HUDEP-2 (cell line): Measurements from ENCODE around the gene DOCK11.
"Not testable (repeated sequence)": the region's sequence is repeated elsewhere in the genome, so short reads cannot be mapped to it uniquely, and the experiment has no call there.

Source experiments
- DNase-seq, 76 experiments: peaks; one replicate each; lab custom pipeline; 2025; ENCODE audit not compliant: unreplicated experiment in 76 of 76; lab: John Stamatoyannopoulos, UW

Gene DOCK11

DNA sequence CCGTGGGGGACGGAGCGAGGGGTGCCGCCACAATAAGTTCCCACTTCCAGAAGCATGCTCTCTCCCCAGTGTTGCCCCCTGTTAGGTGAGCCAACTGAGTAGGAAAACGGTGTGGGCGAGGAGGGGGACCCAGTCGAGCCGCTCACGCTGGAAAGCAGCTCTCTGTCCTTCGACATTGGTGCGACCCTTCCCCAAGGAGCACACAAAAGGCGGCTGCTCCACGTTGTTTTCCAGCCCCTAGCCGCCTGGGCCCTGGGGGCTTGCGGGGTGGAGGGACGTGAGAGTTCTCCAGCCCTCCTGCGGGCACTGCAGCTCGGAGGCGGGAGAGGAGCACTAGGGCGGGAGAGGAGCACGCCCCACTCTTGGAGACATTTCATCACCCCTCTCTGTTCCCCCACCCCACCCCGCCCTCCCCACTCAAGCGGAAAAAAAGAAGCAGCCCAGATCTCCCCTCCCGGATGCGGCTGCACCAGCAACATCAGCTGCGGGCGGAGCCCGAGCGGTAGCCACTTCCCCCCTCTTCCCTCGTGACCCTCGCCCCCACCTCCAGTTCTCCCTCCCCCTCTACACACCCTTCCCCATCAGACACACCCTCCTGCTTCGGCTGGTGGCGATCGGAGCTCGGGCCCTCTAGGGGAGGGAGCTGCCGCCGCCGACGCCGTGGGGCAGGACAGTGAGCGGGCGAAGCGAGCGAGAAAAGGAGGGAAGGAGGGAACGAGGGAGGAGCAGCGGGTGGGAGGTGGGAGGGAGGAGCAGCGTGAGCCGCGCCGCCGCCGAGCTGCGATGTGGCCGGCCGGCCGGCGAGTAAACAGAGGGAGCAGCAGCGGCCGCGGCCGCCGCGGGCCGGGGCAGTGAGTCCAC lies at the start of gene DOCK11:
Gene DOCK11 (plus strand): TSS at position 755 of the 861 bp plus-strand sequence. CDS start 157 bp downstream, outside the sequence.
- peak in 75 of 76 experiments; percentile 0 to 82 (median 54) for DNase-seq

DNA sequence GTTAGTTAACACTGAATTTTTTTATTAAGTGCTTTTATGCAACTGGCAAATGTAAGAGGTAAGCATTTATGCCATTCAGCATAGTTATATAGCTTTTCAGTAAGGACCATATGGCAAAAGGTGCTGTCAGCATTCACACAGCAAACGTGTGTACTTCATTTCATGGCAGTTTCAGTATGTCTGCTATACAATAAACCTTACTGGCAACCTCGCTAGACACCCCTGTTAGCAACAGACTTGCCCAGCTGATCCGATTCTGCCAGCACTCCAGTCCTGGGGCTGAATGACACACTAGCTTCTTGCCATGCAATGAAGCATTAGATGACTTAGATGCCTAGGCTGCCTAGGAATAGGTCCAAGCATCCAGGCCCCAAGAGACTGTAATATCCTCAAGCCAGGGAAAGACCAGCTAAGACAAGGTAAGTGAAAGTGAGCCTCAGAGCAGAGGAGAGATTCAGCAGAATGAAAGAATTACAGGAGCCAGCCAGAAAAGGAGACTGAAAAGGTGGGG lies 47.3 kb upstream of the DOCK11 start:
- DNase-seq, result no peak

DNA sequence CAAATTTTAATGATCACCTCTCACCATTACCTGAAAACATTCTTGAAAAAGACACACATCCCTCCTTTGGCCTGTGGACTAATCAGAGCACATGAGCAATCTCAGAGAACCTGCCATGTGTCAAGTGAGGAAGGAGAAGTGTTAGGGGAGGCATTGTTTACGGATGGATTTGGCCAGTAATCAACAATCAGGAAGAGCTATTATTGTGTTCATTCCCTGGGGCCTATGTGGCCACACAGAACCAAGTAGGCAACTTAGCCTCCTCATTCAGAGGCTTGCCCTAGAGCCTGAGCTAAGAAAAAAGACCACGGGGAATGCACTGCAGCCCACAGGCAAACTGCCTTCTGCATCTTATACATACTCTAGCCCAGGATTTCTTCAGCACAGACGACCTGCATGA lies 40.6 kb upstream of the DOCK11 start:
- no peak for DNase-seq

DNA sequence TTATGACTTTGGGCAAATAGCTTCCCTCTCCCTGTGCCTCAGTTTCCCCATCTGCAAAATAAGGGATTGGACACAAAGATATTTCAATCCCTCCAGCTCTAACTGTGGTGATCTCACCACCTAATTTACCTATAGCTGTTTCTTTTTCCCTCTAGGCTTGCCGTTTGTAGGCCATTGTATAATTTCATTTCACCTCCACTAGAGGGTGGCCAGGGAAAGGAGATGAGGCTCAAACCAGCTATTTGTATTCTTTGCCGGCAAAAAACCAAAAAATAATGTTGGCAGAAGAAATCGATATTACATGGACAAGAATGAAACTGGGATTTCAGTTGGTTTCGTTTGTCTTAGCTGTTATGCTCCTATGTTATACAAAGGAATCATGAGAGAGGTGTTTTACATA lies 36.1 kb upstream of the DOCK11 start:
- DNase-seq, result peak in 19 of 76 experiments; percentile 0 to 31 (median 2)

DNA sequence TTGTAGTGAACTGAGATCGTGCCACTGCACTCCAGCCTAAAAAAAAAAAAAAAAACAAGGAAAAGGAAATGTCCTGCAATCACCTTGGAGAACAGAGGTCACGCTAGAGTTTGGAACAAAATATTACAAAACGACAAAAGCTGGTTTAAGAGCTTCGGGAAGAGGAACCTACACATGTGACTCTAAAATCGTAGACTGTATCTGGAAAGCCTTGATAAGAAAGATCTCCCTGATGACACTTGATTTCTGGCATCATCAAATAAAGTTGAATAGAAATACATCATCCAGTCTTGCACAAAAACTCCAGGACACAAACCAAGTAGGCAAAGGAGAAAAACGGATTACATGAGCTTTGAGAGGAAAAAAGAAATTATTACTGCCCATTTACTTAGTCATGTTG lies 31.1 kb upstream of the DOCK11 start:
- no peak for DNase-seq

DNA sequence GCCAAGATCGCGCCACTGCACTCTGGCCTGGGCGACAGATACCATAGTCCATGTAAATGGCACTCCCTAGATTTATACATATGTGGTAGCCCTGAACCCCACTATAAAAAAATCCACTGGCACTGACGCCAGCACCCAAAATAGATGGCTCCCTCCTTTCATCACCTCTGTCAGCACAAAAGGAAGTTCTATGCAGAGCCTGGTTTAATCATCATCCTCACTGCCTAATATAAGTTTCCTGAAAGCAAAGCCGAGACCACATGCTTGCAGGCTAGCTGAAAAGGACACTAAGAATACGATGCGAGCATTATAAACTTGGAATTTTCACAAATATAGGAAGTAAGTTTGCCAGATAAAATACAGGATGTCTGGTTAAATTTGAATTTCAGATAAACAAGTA lies 27.5 kb upstream of the DOCK11 start:
- no peak for DNase-seq

DNA sequence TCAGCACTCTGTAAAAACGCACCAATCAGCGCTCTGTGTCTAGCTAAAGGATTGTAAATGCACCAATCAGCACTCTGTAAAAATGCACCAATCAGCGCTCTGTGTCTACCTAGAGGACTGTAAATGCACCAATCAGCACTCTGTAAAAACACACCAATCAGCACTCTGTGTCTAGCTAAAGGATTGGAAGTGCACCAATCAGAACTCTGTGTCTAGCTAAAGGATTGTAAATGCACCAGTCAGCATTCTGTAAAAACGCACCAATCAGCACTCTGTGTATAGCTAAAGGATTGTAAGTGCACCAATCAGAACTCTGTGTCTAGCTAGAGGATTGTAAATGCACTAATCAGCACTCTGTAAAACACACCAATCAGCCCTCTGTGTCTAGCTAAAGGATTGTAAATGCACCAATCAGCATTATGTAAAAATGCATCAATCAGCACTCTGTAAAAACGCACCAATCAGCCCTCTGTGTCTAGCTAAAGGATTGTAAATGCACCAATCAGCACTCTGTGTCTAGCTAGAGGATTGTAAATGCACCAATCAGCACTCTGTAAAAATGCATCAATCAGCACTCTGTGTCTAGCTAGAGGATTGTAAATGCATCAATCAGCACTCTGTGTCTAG lies 24.8 kb upstream of the DOCK11 start:
- DNase-seq, result not testable (repeated sequence)

DNA sequence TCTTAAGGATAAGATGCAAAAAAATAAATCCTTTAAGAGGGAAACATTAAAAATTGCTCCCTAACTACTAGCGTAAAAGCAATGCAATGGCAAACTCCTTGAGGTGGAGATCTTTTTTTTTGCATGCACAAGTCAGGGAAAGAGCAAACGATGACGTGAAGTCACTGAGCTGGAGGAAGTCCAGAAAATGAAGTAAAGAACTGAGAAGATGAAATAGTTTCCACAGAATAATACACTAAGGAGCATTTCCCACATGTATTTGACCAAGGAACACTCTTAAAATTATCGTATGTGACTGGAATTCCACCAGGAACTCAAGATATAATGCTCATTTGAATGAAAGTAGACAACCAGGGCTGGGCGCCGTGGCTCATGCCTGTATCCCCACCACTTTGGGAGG lies 21.0 kb upstream of the DOCK11 start:
- no peak for DNase-seq

DNA sequence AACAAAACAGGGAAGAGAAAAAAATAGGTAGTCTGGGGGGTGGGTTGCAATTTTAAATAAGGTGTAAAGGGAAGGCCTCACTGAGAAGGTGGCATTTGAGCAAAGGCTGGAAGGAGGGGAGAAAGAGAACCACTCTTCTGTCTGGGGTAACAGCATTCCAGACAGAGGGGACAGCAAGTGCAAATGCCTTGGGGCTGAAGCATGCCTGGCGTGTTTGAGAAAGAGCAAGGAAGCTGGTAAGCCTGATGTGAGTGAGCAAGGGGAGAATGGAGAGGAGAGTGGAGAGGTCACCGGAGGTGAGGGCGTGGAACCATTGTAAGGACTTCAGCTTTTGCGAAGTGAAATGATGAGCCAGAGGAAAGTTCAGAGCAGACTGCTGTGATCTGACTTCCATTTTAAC lies 19.7 kb upstream of the DOCK11 start:
- DNase-seq, result no peak

DNA sequence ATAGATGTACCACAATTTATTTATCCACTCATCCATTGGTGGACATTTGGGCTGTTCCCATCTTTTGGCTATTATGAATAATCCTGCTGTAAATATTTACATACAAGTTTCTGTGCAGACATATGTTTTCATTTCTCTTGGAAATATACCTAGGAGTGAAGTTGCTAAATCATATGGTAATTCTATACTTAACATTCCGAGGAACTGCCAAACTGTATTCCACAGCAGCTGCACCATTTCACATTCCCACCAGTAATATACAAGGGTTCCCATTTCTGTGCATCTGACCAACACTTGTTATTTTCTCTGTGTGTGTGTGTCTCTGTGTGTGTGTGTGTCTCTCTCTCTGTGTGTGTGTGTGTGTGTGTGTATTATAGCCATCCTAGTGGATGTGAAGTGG lies 15.4 kb upstream of the DOCK11 start:
- no peak for DNase-seq

DNA sequence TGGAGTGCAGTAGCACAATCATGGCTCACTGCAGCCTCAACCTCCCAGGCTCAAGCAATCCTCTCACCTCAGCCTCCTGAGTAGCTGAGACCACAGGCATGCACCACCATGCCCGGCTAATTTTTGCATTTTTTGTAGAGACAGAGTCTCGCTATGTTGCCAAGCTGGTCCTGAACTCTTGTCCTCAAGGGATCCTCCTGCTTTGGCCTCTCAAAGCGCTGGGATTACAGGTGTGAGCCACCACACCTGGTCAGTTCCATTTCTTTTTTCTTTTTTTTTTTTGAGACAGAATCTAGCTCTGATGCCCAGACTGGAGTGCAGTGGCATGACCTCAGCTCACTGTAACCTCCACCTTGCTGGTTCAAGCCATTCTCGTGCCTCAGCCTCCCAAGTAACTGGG lies 13.2 kb upstream of the DOCK11 start:
- not testable (repeated sequence) for DNase-seq

DNA sequence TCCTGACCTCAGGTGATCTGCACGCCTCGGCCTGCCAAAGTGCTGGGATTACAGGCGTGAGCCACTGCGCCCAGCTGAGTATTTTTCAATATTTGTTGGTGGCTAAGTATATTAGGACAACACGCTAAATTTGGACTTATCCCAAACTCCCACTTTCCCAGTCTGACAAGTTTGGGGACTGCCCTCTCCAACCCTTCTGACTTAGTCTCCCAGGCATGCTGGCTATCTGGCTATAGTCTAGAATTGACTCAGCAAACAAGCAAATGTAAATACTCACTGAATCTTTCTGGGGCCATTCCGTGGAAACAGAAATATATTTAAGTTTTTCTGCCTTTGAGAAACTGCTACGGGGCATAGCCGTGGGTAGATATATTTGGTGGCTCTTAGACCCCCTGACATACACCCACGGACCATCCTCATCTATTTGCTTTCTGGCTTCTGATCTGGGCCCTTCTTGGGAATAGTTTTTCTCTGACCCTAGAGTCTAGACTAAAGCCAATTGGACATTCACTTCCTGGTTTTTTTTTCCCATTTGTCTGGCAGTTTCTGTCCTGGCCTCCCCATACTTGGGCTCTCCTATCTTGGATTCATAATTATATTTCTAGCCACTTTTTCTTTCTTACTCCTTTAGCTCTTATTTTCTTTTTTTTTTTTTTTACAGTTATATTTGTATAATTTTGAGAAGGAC lies 11.3 kb upstream of the DOCK11 start:
- no peak for DNase-seq

DNA sequence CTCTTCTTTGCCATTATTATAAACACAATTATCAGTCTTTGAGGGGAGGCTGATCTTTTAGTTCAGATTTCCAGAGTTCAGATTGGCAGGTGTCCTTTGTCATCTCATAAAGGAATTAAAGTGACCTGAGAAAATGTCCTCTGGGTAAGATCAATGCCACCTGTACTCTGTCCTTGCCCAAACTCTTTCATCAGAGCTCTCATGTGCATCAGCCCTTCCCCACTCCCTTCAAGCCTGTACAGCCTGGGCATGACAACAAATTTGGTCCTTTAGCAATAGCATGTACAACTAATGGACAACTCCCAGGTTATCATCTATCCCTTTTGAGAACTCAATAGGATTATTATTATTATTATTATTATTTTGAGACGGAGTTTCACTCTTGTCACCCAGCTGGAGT lies 8.9 kb upstream of the DOCK11 start:
- DNase-seq, result not testable (repeated sequence)

DNA sequence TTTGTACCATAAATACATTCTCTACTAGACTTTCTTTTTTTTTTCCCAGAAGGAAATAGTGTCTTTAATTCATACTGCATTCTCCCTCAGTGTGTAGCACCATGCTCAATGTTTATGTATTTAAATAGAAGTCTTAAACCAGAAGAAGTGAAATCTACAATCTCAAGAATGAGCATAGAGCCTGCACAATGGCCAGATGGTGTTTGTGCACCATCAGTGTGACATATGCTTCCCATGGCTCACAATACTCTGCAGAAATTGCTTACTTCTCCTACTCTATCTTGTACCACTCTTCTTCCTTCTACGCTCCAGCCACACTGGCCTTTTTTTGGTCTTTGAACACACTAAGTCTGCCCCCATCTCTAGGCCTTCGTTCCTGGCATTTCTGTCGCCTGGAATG lies 2.6 kb upstream of the DOCK11 start:
- DNase-seq, result no peak

DNA sequence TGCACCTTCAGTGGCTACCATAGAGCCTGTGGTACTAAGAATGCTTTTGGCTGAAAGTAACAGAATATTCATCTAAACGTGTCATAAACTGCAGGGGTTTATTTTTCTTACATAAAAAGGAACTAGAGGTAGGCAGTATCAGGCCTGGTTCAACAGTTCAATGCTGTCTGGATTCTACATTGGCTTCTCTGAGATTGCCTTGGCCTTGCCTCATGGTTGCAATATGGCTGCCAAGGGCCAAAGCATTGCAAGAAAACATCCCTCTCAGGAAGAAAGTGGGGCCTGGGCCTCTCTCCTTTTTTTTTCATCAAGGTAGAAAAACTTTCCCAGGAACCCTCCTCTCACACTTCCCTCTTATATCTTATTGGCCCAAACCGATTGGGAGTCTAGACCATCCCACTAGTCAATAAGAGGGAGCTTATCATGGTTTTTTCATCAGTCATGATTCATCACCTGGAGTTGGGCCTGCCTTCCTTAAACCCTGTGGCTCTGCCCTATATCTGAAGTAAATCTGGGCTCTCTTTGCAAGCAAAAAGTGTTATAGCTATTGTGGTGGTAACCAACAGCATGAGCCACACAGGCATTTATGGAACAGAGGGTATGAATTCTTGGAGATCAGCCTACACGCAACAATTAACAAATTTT lies 1.8 kb upstream of the DOCK11 start:
- no peak for DNase-seq

DNA sequence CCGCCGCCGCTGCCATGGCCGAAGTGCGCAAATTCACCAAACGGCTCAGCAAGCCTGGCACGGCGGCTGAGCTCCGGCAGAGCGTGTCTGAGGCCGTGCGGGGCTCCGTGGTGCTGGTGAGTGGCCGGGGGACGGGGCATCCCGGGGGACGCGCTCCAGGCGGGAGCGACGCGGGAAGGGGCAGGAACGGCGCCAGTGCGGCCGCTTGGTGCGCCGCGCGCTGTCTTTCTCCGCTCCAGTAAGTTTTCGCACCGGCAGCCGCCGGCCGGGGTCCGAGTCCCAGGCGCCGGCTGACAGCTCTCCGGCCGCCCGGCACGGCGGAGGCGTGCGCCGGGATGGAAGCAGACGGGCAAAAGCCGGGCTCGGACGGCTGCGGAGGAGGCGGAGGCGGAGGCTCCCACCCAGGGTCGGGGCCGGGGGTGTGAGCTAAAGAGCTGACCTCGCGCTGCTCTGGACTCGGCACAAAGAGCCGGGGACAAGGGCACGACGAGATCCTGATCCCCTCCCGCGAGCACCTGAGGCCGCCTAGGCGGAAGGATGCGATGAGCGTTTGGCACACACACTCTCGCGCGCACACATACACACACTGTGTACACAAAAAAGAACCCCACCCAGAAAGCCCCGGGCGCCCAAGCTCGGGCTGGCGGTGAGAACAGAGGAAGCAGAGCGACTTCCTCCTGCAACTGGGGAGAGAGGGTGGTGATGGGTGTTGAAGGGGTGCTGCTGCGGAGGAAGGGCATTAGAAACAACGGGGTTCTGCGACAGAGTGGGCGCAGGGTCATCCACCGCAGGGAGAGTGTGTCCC lies 545 bp downstream of the DOCK11 start:
- DNase-seq, result peak in 32 of 76 experiments; percentile 0 to 37 (median 5)

DNA sequence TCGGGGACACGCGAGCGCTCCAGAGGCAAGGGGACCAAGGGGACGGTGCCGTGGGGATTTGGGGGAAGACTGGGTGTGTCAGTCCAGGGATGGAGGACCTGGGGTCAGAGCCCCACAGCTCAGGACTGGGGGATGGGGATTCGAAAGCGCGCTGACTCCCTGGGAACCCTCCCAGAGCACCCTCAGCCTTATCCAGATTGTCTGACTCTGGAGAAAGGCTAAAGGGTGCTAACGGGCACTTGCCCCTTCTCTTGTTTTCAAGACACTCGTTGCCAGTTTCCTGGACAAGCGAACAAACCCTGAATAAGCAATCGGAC lies 1.1 kb downstream of the DOCK11 start:
- peak in 1 of 76 experiments; percentile 1 for DNase-seq

DNA sequence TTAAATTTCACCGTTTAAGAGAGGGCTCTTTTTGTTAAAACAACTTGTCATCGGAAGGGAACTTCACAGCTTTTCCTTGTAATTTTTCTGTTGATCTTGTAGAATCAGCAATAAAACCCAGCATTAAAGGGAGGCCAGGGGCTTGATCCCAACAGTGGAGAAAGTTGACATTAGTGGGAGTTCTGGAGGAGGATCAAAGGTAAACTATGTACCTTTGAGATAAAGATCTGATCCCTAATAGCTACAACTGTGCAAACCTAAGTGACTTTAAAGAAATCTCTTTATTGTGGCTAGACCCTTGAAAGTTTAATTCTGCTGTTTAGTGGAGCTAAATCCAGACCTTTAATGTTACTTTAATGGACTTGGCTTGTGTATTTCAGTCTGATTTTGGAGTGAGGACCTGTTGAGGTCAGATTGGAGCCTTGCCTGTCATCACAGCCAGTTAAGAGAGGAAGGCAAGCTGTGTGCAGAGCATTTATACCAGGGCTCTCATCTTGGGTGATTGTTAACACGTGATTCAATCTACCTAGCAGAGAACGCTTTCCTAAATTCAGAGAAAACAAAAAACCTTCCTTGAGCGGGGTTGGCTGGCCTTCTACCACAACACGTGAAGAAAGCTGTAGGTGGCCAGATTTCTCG lies 1.7 kb downstream of the DOCK11 start:
- no peak for DNase-seq

DNA sequence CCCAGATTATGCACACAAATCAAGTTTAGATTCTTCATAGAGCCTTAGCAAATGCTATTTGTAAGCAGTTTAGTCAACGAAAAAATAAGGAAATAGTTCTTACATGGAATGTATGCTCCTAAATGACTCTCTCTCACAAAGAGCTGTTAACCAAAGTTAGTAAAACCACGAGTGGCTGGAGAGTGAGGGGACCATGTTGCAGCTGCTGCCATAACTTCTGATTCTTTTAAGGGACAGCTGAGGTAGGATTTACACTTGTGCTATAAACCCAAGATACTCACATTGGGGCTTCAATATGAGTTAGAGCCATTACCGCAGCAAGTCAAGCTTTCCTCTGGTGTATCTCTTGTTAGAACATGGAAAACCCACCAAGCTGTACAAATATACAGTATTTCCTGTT lies 2.7 kb downstream of the DOCK11 start:
- no peak for DNase-seq

DNA sequence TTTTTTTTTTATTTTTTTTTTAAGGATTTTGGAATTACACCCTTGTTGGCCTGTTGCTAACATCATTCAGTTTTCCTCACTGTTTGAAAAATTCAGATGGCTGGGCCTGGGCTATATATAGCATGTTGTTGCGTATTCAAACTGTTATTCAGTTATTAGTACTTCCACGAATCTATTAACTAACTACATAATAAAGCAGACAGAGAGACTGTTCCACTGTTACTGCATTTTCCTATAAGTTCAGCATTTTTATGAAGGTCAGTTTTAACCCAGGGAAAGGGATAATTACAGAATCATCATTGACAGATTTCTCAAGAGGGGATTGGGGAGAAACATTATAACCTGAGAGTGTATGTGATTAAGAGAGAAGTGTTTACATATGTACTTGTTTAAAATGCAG lies 3.1 kb downstream of the DOCK11 start:
- DNase-seq, result no peak
